Stimulated activated CD8-positive, alpha-beta memory T cell treated with anti-CD3 and anti-CD28 coated beads, Interleukin-4, amount 100 ng/mL, for 24 hours (primary cell): ENCODE results near the gene KPNA3.
"Not testable (repeated sequence)": the region's sequence is repeated elsewhere in the genome, so short reads cannot be mapped to it uniquely, and the experiment has no call there.

Source experiments
- DNase-seq: peaks from one replicate; pipeline ENCODE4 v3.0.0-alpha.2; 2020; ENCODE audit warnings: low read depth

KPNA3 gene

GRCh38 chr13:49792550-49793324 lies at the start of gene KPNA3:
Gene KPNA3 (minus strand): TSS chr13:49792682. CDS start chr13:49792506, 176 bp downstream.
- DNase-seq = peak; percentile 93

- no peak for DNase-seq
Observed at GRCh38 chr13:49841964-49842363, 49.5 kb upstream of the KPNA3 start.

- no peak for DNase-seq
Observed at GRCh38 chr13:49840675-49841074, 48.2 kb upstream of the KPNA3 start.

- no peak for DNase-seq
Observed at GRCh38 chr13:49840266-49840665, 47.8 kb upstream of the KPNA3 start.

GRCh38 chr13:49838989-49839388 lies 46.5 kb upstream of the KPNA3 start:
- DNase-seq = no peak

- DNase-seq = no peak
Observed at GRCh38 chr13:49836516-49836915, 44.0 kb upstream of the KPNA3 start.

- DNase-seq = no peak
Observed at GRCh38 chr13:49833402-49833801, 40.9 kb upstream of the KPNA3 start.

GRCh38 chr13:49831455-49831854 lies 39.0 kb upstream of the KPNA3 start:
- DNase-seq = no peak

- no peak for DNase-seq
Observed at GRCh38 chr13:49830721-49831120, 38.2 kb upstream of the KPNA3 start.

GRCh38 chr13:49829715-49830114 lies 37.2 kb upstream of the KPNA3 start:
- no peak for DNase-seq

- no peak for DNase-seq
Observed at GRCh38 chr13:49828453-49828852, 36.0 kb upstream of the KPNA3 start.

- no peak for DNase-seq
Observed at GRCh38 chr13:49827891-49828290, 35.4 kb upstream of the KPNA3 start.

GRCh38 chr13:49827336-49827735 lies 34.9 kb upstream of the KPNA3 start:
- DNase-seq = no peak

GRCh38 chr13:49821216-49822009 lies 28.9 kb upstream of the KPNA3 start:
- DNase-seq = no peak

- DNase-seq = no peak
Observed at GRCh38 chr13:49820591-49821215, 28.2 kb upstream of the KPNA3 start.

GRCh38 chr13:49816047-49816446 lies 23.6 kb upstream of the KPNA3 start:
- not testable (repeated sequence) for DNase-seq

GRCh38 chr13:49814551-49815270 lies 22.2 kb upstream of the KPNA3 start:
- no peak for DNase-seq

- no peak for DNase-seq
Observed at GRCh38 chr13:49812812-49813211, 20.3 kb upstream of the KPNA3 start.

GRCh38 chr13:49811527-49811908 lies 19.0 kb upstream of the KPNA3 start:
- DNase-seq = no peak

- no peak for DNase-seq
Observed at GRCh38 chr13:49810567-49811526, 18.4 kb upstream of the KPNA3 start.

GRCh38 chr13:49807681-49808080 lies 15.2 kb upstream of the KPNA3 start:
- DNase-seq = no peak
